Activated CD8-positive, alpha-beta memory T cell treated with anti-CD3 and anti-CD28 coated beads, Interleukin-2, amount 10 ng/mL, durations not matched to agents 7 days and 5 days (primary cell): ENCODE measurements around the gene PDZD7. TPM values are rescaled to one million over a fixed set of nuclear protein-coding genes. Genes with fewer than 3 reads are reported as not detected.
A peak's percentile ranks its signal among the peaks of the same experiment; 100 is the strongest.

Experiments
- ATAC-seq: fragments of 150-1000 bp; cut with Tn5 transposase; one replicate; pipeline ENCODE4 v1.10.0; 2021; ENCODE audit warnings: moderate library complexity
- CTCF ChIA-PET: fragments of 350-600 bp; sonication (Branson Sonifier 250); formaldehyde crosslinking; loops from one replicate; lab custom pipeline; 2021; ENCODE audit warnings: antibody characterized with exemption; lab: Charles Lee
- DNase-seq: peaks from one replicate; pipeline ENCODE4 v3.0.0-alpha.2; 2020
- H3K27ac Mint-ChIP-seq: one replicate; pipeline ENCODE4 v1.8.0; 2021; ENCODE audit warnings: mild to moderate bottlenecking, mixed read lengths
- H3K27me3 Mint-ChIP-seq: one replicate; pipeline ENCODE4 v1.8.0; 2021; ENCODE audit warnings: mixed read lengths
- H3K36me3 Mint-ChIP-seq: one replicate; pipeline ENCODE4 v1.8.0; 2021; ENCODE audit warnings: mild to moderate bottlenecking, mixed read lengths
- H3K4me1 Mint-ChIP-seq: one replicate; pipeline ENCODE4 v1.8.0; 2021; ENCODE audit warnings: mixed read lengths
- H3K4me3 Mint-ChIP-seq: one replicate; pipeline ENCODE4 v1.8.0; 2021; ENCODE audit warnings: mild to moderate bottlenecking, moderate library complexity, mixed read lengths
- H3K9me3 Mint-ChIP-seq: one replicate; pipeline ENCODE4 v1.8.0; 2022; ENCODE audit warnings: low read depth, mixed read lengths
- total RNA-seq, 2 experiments: library from RNA; stranded (reverse); gene quantifications; one replicate each; pipeline ENCODE4 v1.2.3, GENCODE V29; 2021

The PDZD7 gene
- total RNA-seq = 1 to 10 TPM in 1 of 2 experiments, under 1 TPM in 1; 0.59 to 1.2 TPM

- H3K4me3 Mint-ChIP-seq = peak within 1 kb of the TSS; percentile 85
- H3K4me1 Mint-ChIP-seq = peaks cover 15% of the 10 kb centered on the region
- CTCF ChIA-PET = interaction anchor here (0.5 to 20.6 kb wide), 12 partner anchors 8 to 1416 kb away, joined by 3 to 402 read pairs (median 9); partner anchors contain the start of genes KAZALD1, LZTS2 and SLF2
- peak; percentile 97 for DNase-seq
- no peaks in the 10 kb centered on the region for H3K36me3 Mint-ChIP-seq
- peak; percentile 89 for ATAC-seq
- no peaks in the 10 kb centered on the region for H3K9me3 Mint-ChIP-seq
- H3K27ac Mint-ChIP-seq = peak within 1 kb of the TSS; percentile 91
- H3K27me3 Mint-ChIP-seq = peaks cover 18% of the 10 kb centered on the region
Observed at GRCh38 chr10:101031128-101031795, at the start of gene PDZD7, which contains the start of gene SFXN3. TSS of gene PDZD7 (minus strand) at chr10:101031129. CDS start at chr10:101030219, 910 bp downstream. TSS of gene SFXN3 (plus strand) at chr10:101031234. CDS start at chr10:101034695, 3,461 bp downstream.

- Mint-ChIP-seq H3K36me3 (no peaks in the 10 kb centered on the region), H3K9me3 (no peaks in the 10 kb centered on the region), H3K4me1 (no peaks in the 10 kb centered on the region), H3K27me3 (peaks cover 49% of the 10 kb centered on the region), H3K4me3 (no peak overlapping the region), H3K27ac (no peak overlapping the region)
- CTCF ChIA-PET = interaction anchor here (0.8 to 1.6 kb wide), 4 partner anchors 14 to 62 kb away, joined by 3 to 5 read pairs (median 3); no protein-coding TSS in a partner anchor
- ATAC-seq (no peak), DNase-seq (no peak)
Observed at GRCh38 chr10:101079874-101080273, 48.9 kb upstream of the PDZD7 start.

GRCh38 chr10:101076630-101077029 lies 45.7 kb upstream of the PDZD7 start:
- Mint-ChIP-seq H3K4me1 (no peaks in the 10 kb centered on the region), H3K27me3 (peaks cover 63% of the 10 kb centered on the region), H3K36me3 (no peaks in the 10 kb centered on the region), H3K27ac (no peak overlapping the region), H3K4me3 (no peak overlapping the region), H3K9me3 (no peaks in the 10 kb centered on the region)
- DNase-seq (no peak), ATAC-seq (no peak)
- CTCF ChIA-PET = interaction anchor here (1.1 to 3.4 kb wide), 6 partner anchors 11 to 65 kb away, joined by 3 to 19 read pairs (median 7); no protein-coding TSS in a partner anchor

GRCh38 chr10:101075775-101076174 lies 44.8 kb upstream of the PDZD7 start:
- no peaks in the 10 kb centered on the region for H3K9me3 Mint-ChIP-seq
- H3K4me1 Mint-ChIP-seq = no peaks in the 10 kb centered on the region
- CTCF ChIA-PET = interaction anchor here (0.9 to 3.4 kb wide), 9 partner anchors 10 to 66 kb away, joined by 3 to 19 read pairs (median 5); partner anchors contain the start of gene KAZALD1
- no peak overlapping the region for H3K4me3 Mint-ChIP-seq
- H3K27ac Mint-ChIP-seq = no peak overlapping the region
- DNase-seq (no peak), ATAC-seq (peak; percentile 55)
- H3K27me3 Mint-ChIP-seq = peaks cover 59% of the 10 kb centered on the region
- no peaks in the 10 kb centered on the region for H3K36me3 Mint-ChIP-seq

GRCh38 chr10:101073631-101074030 lies 42.7 kb upstream of the PDZD7 start:
- peaks cover 51% of the 10 kb centered on the region for H3K27me3 Mint-ChIP-seq
- H3K4me3 Mint-ChIP-seq = no peak overlapping the region

GRCh38 chr10:101072923-101073322 lies 42.0 kb upstream of the PDZD7 start:
- no peak for DNase-seq
- H3K4me1 Mint-ChIP-seq = no peaks in the 10 kb centered on the region
- no peaks in the 10 kb centered on the region for H3K36me3 Mint-ChIP-seq
- CTCF ChIA-PET = interaction anchor here (1.6 kb wide), 1 partner anchor 13 kb away, joined by 3 read pairs; no protein-coding TSS in a partner anchor
- H3K4me3 Mint-ChIP-seq = no peak overlapping the region
- no peak overlapping the region for H3K27ac Mint-ChIP-seq
- no peaks in the 10 kb centered on the region for H3K9me3 Mint-ChIP-seq
- ATAC-seq = no peak
- H3K27me3 Mint-ChIP-seq = peaks cover 46% of the 10 kb centered on the region

More at GRCh38 chr10:101073631-101074030, 42.7 kb upstream of the PDZD7 start:
- CTCF ChIA-PET = interaction anchor here (1.1 to 3.4 kb wide), 6 partner anchors 12 to 68 kb away, joined by 3 to 19 read pairs (median 3); partner anchors contain the start of gene KAZALD1
- Mint-ChIP-seq H3K27ac (no peak overlapping the region), H3K36me3 (no peaks in the 10 kb centered on the region), H3K9me3 (no peaks in the 10 kb centered on the region), H3K4me1 (no peaks in the 10 kb centered on the region)
- ATAC-seq (no peak), DNase-seq (no peak)

GRCh38 chr10:101071885-101072433 lies 41.0 kb upstream of the PDZD7 start:
- no peak for DNase-seq
- Mint-ChIP-seq H3K27ac (no peak overlapping the region), H3K27me3 (peaks cover 56% of the 10 kb centered on the region), H3K36me3 (no peaks in the 10 kb centered on the region), H3K9me3 (no peaks in the 10 kb centered on the region), H3K4me3 (no peak overlapping the region), H3K4me1 (peaks cover 9% of the 10 kb centered on the region)
- CTCF ChIA-PET = interaction anchor here (2.1 to 6.9 kb wide), 2 partner anchors 13 to 22 kb away, joined by 6 to 46 read pairs; no protein-coding TSS in a partner anchor
- ATAC-seq = no peak

- Mint-ChIP-seq H3K27ac (no peak overlapping the region), H3K4me1 (peaks cover 13% of the 10 kb centered on the region), H3K27me3 (peaks cover 57% of the 10 kb centered on the region), H3K9me3 (no peaks in the 10 kb centered on the region), H3K36me3 (no peaks in the 10 kb centered on the region), H3K4me3 (no peak overlapping the region)
- CTCF ChIA-PET = interaction anchor here (1.0 to 6.9 kb wide), 3 partner anchors 13 to 22 kb away, joined by 3 to 46 read pairs (median 6); no protein-coding TSS in a partner anchor
- ATAC-seq (no peak), DNase-seq (no peak)
Observed at GRCh38 chr10:101071267-101071884, 40.4 kb upstream of the PDZD7 start.

- Mint-ChIP-seq H3K4me3 (no peak overlapping the region), H3K4me1 (peaks cover 20% of the 10 kb centered on the region), H3K27me3 (peaks cover 57% of the 10 kb centered on the region), H3K27ac (no peak overlapping the region), H3K36me3 (no peaks in the 10 kb centered on the region), H3K9me3 (no peaks in the 10 kb centered on the region)
- ATAC-seq (no peak), DNase-seq (no peak)
- CTCF ChIA-PET = interaction anchor here (6.9 to 16.0 kb wide), 3 partner anchors 11 to 31 kb away, joined by 46 to 402 read pairs (median 195); partner anchors contain the start of genes PDZD7 and SFXN3
Observed at GRCh38 chr10:101070098-101070497, 39.2 kb upstream of the PDZD7 start.

GRCh38 chr10:101069441-101069840 lies 38.5 kb upstream of the PDZD7 start:
- H3K36me3 Mint-ChIP-seq = no peaks in the 10 kb centered on the region
- H3K27me3 Mint-ChIP-seq = peaks cover 61% of the 10 kb centered on the region
- no peak for ATAC-seq
- CTCF ChIA-PET = interaction anchor here (1.2 to 16.0 kb wide), 5 partner anchors 11 to 72 kb away, joined by 3 to 402 read pairs (median 46); partner anchors contain the start of genes PDZD7 and SFXN3
- H3K4me1 Mint-ChIP-seq = peaks cover 20% of the 10 kb centered on the region
- no peak overlapping the region for H3K4me3 Mint-ChIP-seq
- H3K9me3 Mint-ChIP-seq = no peaks in the 10 kb centered on the region
- no peak for DNase-seq
- no peak overlapping the region for H3K27ac Mint-ChIP-seq

- peaks cover 59% of the 10 kb centered on the region for H3K27me3 Mint-ChIP-seq
- CTCF ChIA-PET = interaction anchor here (0.9 to 16.0 kb wide), 16 partner anchors 9 to 377 kb away, joined by 3 to 402 read pairs (median 8); partner anchors contain the start of genes PDZD7 and SFXN3
- DNase-seq = peak; percentile 85
- peak overlapping the region; percentile 74 for H3K4me3 Mint-ChIP-seq
- no peaks in the 10 kb centered on the region for H3K9me3 Mint-ChIP-seq
- H3K4me1 Mint-ChIP-seq = peaks cover 22% of the 10 kb centered on the region
- H3K27ac Mint-ChIP-seq = no peak overlapping the region
- ATAC-seq = peak; percentile 64
- H3K36me3 Mint-ChIP-seq = no peaks in the 10 kb centered on the region
Observed at GRCh38 chr10:101067356-101068083, 36.6 kb upstream of the PDZD7 start.

GRCh38 chr10:101066896-101067355 lies 36.0 kb upstream of the PDZD7 start:
- no peak for DNase-seq
- no peak for ATAC-seq
- CTCF ChIA-PET = interaction anchor here (0.9 to 16.0 kb wide), 16 partner anchors 8 to 377 kb away, joined by 3 to 402 read pairs (median 8); partner anchors contain the start of genes PDZD7 and SFXN3
- Mint-ChIP-seq H3K9me3 (no peaks in the 10 kb centered on the region), H3K4me1 (peaks cover 28% of the 10 kb centered on the region), H3K4me3 (peak overlapping the region; percentile 74), H3K27me3 (peaks cover 57% of the 10 kb centered on the region), H3K27ac (no peak overlapping the region), H3K36me3 (no peaks in the 10 kb centered on the region)
